ENCODE measurements around the gene NAPEPLD.

Gene NAPEPLD

DNA sequence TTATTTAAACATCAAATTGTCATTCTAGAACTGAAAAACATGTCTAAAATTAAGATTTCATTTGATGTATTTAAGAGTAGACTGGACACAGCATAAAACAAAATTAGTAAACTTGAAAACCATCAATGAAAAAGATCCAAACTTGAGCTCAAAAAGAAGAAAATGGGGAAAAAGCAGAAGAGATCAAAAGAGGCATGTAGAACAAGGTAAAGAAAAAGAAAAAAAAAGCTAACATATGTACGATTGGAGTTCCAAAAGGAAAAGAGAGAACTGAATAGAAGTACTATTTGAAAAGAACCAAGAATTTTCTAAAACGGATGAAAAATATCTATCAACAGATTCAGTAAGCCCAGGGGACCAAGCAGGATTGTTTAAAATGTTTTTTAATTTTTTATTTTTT is 77.9 kb downstream of the NAPEPLD start:
- Histone ChIP-seq H3K36me3 (no peaks in the 10 kb centered on the region), H3K4me3 (ENCODE audit: low read depth, low read length) (no peak overlapping the region), H3K27me3 (ENCODE audit: insufficient read depth, low read depth, severe bottlenecking) (no peaks in the 10 kb centered on the region), H3K27ac (no peak overlapping the region), H3K9me3 (ENCODE audit: severe bottlenecking) (no peaks in the 10 kb centered on the region)
- TF ChIP-seq, protein P1, sequence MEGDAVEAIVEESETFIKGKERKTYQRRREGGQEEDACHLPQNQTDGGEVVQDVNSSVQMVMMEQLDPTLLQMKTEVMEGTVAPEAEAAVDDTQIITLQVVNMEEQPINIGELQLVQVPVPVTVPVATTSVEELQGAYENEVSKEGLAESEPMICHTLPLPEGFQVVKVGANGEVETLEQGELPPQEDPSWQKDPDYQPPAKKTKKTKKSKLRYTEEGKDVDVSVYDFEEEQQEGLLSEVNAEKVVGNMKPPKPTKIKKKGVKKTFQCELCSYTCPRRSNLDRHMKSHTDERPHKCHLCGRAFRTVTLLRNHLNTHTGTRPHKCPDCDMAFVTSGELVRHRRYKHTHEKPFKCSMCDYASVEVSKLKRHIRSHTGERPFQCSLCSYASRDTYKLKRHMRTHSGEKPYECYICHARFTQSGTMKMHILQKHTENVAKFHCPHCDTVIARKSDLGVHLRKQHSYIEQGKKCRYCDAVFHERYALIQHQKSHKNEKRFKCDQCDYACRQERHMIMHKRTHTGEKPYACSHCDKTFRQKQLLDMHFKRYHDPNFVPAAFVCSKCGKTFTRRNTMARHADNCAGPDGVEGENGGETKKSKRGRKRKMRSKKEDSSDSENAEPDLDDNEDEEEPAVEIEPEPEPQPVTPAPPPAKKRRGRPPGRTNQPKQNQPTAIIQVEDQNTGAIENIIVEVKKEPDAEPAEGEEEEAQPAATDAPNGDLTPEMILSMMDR (IDR thresholded peaks at IDR 0.05; ENCODE audit: low read depth, low read length): no peak
- DNase-seq: no peak

GRCh38 chr7:103068414-103069403 is 80.2 kb downstream of the NAPEPLD start:
- Histone ChIP-seq H3K4me3 (ENCODE audit: low read depth, low read length) (no peak overlapping the region), H3K9me3 (ENCODE audit: severe bottlenecking) (no peaks in the 10 kb centered on the region), H3K27me3 (ENCODE audit: insufficient read depth, low read depth, severe bottlenecking) (no peaks in the 10 kb centered on the region), H3K36me3 (no peaks in the 10 kb centered on the region), H3K27ac (no peak overlapping the region)
- DNase-seq: no peak
- TF ChIP-seq, protein P1 (IDR thresholded peaks at IDR 0.05; ENCODE audit: low read depth, low read length): no peak

DNA sequence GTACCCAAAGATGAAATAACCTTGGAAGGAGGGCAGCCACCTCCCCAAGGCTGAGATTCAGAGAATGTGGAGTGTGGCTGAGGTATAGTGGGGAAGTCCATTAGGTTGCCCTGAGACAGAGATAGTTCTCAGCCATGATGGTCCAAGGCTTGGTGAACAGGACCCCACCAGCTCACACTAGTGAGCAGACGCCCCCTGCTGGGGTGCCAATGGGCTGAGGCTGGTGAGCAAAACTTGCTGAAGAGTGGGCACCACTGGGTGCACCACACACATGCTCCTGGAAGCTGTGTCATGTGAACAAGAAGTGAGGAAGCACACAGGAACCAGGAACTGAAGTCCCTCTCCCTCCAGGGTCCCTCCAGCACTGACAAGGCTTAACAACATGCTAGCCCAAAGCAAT is 83.2 kb downstream of the NAPEPLD start:
- H3K36me3 ChIP-seq: no peaks in the 10 kb centered on the region
- H3K4me3 ChIP-seq (ENCODE audit: low read depth, low read length): no peak overlapping the region
- peak; percentile 64 for DNase-seq
- TF ChIP-seq, protein P1 (IDR thresholded peaks at IDR 0.05; ENCODE audit: low read depth, low read length): peak; percentile 85
- no peaks in the 10 kb centered on the region for H3K27me3 ChIP-seq (ENCODE audit: insufficient read depth, low read depth, severe bottlenecking)
- no peak overlapping the region for H3K27ac ChIP-seq
- no peaks in the 10 kb centered on the region for H3K9me3 ChIP-seq (ENCODE audit: severe bottlenecking)

DNA sequence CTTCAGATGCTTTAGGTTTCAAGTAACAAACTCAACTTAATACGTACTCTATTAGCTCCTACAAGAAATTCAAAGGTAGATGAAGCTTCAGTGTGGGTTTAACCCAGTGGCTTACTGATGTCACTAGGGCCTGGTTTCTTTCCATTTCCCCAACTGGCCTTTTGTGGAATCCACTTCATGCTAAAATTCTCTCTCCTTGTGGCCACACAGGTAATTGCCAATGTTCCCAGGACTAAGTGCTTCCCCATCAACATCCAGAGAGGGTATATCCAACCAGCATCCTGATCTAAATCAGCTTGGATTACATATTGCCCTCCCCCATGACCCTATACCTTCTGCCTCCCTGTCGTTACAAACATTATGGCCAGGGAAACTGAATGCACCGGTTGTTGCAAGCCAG is 85.0 kb downstream of the NAPEPLD start:
- TF ChIP-seq, protein P1 (IDR thresholded peaks at IDR 0.05; ENCODE audit: low read depth, low read length): 0 out of 2 replicates have a peak, but pooled peaks have one; percentile 4
- H3K27ac ChIP-seq: no peak overlapping the region
- H3K4me3 ChIP-seq (ENCODE audit: low read depth, low read length): no peak overlapping the region
- no peak for DNase-seq
- H3K36me3 ChIP-seq: no peaks in the 10 kb centered on the region
- H3K27me3 ChIP-seq (ENCODE audit: insufficient read depth, low read depth, severe bottlenecking): no peaks in the 10 kb centered on the region
- no peaks in the 10 kb centered on the region for H3K9me3 ChIP-seq (ENCODE audit: severe bottlenecking)

DNA sequence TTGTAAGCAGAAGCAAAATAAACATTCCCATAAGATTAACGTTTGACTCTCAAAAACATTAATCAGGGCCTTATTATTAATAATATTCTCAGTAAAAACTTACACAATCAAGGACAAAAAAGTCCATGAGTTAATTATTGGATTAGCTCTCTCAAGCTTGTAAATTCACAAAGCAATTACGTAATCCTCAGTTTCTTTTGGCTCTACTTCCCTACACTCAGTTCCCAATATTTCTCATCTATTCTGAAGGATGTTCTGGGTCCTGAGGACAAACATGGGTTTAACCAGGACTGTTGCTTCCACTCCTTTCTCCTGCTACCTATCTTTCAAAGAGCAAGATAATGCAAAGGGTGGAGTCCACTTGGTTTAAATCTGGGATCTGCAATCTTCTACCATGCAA is 89.4 kb downstream of the NAPEPLD start:
- Histone ChIP-seq H3K36me3 (no peaks in the 10 kb centered on the region), H3K9me3 (ENCODE audit: severe bottlenecking) (no peaks in the 10 kb centered on the region), H3K4me3 (ENCODE audit: low read depth, low read length) (no peak overlapping the region), H3K27me3 (ENCODE audit: insufficient read depth, low read depth, severe bottlenecking) (no peaks in the 10 kb centered on the region), H3K27ac (no peak overlapping the region)
- TF ChIP-seq, protein P1 (IDR thresholded peaks at IDR 0.05; ENCODE audit: low read depth, low read length): no peak
- DNase-seq: no peak
